ENCODE measurements around the gene SYTL5.

Gene SYTL5

DNA sequence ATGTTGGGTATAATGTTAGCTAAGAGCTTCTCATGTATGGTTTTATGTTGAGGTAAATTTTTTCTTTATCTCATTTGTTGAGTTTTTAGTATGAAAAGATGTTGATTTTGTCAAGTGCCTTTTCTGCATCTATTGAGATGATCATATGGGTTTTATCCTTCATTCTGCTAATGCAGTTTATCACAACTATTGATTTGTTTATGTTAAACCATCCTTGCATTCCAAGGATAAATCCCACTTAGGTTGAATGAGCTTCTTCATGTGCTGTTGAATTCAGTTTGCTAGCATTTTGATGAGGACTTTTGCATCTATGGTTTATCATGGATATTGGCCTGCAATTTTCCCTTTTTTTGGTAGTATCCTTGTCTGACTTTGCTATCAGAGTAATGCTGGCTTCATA, 93.3 kb downstream of the SYTL5 start:
- DNase-seq = no peak

DNA sequence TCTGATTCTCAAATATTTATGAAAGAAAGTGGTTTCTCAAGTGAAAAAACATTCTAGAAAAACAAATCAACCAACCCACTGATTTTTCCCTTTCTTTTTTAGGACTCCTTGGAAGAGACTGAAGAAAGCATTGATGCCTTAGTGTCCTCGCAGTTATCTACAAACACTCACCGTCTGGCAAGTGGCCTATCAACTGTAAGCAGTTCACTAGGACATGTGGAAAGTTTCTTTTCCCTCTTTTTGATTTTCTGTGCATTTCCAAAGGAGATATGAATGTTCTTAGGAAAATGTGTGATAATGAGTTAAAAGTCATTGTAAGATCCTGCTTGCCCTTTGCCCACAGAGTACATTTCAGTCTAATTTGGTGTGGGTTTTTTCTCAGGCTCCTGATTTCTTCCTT, 95.9 kb downstream of the SYTL5 start:
- DNase-seq = no peak

DNA sequence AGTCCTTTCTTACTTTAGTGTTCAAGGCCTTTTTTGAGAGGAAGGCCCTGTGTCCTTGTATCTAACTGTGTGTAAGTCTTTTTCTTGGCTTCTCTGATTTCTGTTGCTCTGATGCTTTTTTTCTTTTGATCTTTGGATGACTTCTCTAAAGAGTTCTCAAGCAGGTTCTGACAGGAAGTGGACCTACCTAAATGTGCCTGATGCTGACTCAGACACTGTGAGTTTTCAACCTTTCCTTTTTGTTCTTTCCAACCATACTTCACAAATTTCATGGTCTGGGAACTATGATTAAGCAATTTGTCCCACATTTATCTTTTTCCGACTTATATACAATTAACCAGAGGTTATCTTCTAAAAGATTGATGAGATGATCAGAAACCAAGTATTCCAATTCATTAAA, 96.5 kb downstream of the SYTL5 start:
- DNase-seq = no peak

DNA sequence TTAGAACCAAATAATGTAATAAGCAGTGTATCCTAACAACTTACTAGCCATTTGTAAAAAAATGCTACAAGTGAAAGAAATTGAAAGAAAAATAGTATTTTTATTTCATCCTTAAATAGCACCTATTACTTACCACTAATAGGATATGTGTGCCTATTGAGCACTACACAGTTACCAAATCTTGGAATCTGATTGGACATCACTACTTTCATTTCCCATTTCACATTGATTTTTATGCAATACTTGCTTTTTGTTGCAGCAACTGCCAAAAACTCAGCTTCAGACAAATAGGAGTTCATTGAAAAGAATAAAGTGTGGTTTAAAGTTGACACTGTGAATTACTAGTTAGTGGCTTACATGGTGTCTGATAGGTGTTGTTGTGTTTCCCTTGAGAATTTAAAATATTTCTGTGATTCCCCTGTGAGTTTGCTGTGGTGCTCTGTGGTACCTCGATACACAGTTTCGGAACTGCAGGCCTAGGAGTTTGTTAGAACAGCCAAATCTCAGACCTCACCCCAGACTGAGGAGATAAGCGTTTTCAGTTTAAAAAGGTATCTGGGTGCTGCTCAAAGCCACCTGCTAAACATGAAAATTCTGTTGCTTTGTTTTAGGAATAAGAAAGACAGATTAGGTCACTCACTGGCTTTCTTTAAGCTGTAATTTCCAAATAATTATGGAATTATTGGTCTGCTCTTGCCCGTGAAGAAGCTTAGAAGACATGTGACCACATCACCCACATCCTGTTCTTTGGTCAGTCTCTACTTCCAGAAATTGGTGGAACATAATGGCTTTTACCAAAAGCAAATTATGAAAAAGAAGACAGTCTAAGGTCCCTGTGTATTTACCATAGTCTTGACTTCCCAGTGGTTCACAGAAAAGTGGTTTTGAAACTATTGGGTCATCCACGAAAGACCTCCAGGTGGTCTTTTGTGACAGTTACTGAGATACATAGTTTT, 97.8 kb downstream of the SYTL5 start:
- DNase-seq = no peak

DNA sequence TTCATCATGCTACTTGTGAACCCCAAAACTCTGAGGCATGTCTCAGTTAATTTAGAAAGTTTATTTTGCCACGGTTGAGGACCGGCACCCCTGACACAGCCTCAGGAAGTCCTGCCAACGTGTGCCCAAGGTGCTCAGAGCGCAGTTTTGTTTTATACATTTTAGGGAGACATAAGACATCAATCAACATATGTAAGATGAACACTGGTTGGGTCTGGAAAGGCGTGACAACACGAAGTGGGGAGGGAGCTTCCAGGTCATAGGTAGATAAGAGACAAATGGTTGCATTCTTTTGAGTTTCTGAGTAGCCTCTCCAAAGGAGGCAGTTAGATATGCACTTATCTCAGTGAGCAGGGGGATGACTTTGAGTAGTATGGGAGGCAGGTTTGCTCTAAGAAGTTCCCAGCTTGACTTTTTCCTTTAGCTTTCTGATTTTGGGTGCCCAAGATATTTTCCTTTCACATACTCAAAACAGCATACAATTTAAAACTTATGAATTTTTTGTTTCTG, 98.9 kb downstream of the SYTL5 start:
- DNase-seq = no peak

DNA sequence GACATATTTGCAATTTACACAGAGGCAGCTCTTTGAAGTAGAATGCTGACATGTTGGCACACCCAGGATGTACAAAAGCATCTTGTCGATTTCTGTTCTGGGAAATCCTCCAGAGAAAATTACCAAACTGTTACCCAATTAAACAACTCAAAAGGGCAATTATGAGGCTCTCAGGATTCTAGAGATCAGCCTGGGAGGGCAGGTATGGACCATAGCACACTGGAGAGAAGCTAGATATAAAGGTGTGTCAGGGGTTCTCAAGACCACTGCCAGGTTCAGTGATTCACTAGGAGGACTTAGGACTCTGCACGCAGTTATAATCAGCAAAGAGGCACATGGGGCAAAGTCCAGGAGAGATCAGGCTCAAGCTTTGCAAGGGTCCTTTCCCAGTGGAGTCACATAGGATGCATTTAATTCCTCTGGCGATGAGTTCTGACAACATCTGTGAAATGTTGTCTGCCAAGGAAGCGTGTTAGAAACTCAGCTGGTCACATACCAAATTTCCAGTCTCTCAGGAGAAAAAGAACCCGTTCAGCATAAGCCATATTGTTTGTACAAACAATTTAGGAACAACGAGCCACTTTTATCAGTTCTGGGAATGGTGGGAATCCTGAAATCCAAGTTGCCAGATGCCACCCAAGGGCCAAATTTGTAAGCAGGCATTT, 100.8 kb downstream of the SYTL5 start:
- no peak for DNase-seq

DNA sequence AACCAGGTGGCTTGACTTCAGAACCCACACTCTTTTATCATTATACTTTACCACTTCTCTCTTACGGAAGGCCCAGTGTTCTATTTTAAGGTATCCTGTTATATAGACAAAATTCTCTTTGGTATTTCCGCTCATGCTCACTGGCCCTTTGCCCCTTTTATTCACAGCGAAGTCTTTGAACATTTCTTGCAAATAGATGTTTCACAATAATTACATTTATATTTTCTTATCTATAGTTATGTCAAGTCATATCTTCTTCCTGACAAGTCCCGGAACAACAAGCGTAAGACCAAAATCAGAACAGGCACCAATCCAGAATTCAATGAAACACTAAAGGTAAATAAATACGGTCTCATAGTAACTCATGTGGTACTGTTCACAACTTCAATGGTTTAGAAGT, 102.0 kb downstream of the SYTL5 start:
- DNase-seq = no peak

DNA sequence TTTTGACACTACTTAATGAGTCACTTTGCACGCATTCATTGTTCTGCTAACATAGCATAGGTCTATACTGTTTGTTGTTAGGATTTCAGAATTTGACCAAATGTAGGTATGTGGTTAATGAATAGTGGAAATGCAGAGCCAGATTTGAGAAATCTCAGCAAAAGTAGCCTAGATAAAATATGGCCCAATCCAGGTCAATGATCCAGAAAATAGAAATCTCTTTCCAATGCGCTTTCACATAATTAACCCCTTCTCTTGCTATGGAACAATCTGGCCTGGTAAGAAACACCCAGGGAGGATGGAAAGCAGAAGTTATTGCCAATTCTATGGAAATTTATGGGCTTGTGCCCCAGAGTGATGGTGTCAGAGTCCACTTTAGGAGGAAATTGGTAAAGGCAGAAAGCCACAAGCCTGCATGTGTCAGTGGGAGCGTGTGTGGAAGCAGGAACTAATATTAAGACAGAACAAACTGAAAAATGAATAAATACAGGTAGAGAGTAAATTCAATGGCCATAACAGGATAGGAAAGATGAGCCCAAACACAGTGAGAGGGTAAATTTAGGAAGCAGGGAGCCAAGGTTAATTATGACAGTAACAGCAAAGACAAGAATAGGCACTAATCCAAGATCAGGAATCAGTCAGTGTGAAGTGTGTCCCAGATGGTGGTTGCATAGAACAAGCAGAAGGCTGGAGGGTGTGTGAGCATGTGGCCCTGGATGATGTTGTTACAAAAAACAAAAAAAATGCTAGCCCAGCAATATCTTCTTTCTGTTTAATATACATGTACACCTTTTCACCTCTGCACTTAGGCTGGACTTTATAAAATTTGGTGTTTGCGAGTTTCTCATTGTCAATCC, 102.9 kb downstream of the SYTL5 start:
- DNase-seq = no peak

DNA sequence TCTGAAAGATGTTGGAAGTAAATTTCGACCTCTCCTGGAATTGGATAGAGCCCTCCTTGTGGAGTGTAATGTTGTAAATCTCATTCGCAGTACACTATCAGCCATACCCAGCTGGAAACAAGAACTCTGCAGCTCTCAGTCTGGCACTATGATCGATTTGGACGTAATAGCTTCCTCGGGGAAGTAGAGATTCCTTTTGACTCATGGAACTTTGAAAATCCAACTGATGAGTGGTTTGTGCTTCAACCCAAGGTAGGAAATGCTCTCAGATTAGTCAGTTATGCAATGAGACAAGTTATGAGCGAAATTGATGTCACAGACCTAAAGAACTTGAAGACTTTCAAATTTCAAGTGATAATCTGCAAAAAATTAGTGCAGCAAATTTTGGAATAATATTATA, 103.9 kb downstream of the SYTL5 start:
- no peak for DNase-seq

DNA sequence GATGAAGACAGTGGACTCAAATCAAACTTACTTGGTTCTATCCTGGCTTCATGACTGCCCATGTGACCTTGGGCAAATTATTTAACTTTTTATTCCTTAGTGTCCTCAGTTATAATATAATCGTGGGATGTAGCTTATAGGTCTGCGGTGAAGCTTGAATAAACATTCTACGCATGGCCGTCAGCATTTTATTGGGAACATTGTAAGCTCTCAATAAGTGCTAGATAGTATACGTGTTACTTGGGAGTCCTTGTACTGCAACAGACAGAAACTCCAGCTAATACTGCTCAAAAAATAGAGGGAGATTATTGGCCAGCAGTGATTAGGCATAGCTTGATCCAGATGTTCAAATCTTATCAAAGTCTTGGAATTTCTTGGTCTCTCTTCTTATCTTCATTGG, 104.8 kb downstream of the SYTL5 start:
- DNase-seq = no peak

DNA sequence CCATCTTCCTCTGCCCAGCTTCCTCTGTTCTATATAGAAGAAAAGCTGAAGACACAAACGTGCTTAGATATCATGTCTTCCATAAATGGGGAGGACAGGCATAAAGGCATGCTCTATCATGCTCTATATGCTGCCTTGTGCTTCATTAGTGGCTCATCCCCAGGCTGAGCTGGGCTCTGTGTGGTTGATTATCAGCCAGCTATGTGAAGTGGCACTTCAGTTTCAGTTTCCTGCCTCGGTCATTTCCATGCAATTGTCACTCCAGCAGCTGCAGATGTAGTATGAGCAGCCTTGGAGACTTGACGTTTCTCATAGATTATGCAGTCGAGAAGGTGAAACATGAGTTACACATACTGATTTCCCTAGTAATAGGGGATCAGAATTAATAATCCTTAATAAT, 106.2 kb downstream of the SYTL5 start:
- no peak for DNase-seq

DNA sequence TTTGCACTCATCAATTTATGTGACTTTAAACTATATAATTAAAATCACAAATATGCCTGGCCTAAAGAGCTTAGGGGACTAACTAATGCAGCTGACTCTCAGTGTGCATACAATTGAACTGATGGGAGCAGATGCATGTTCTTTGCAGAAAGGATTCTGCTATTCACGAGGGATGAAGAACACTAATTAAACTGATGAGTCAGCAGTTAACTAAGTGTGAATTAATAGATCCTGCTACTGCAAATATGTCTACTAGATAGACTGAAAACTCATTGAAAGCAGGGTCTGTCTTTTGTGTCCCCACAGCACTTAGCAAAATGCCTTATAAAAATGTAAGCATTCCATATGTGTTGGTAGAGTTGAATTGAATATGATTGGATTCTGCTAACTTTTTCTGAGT, 110.4 kb downstream of the SYTL5 start:
- no peak for DNase-seq

DNA sequence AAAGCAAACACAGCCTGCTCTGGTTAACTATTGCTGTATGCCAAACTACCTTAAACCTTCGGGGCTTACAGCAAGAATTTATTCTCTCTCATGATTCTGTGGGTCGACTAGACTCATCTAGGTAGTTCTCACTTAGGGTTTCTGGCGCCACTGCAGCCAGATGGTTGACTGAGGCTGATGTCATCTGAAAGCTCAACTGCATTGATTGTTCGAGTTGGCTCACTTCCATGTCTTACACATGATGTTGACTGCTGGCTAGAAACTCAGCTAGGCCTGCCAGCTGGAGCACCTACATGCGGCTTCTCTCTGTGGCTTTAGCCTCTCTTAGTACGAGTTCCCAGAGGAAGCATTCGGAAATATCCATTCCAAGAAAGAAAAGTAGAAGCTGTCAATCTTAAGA, 111.1 kb downstream of the SYTL5 start:
- no peak for DNase-seq

DNA sequence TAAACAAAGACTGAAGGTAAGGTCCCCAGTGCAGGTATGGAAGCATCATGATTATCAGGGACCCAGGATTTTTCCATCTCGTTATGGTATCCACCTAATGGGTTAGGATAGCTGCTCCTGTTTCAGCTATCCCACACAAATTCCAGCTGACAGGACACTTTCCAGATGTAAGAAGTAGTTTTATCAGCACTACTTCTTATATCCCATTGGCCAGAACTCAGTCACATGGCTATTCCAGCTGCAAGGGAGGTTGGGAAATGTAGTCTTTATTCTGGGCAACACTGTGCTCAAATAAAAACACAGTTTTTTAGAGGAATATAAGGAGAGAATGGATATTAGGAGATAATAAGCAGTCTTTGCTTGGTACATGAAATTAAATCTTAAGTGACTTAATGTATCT, 117.6 kb downstream of the SYTL5 start:
- no peak for DNase-seq

DNA sequence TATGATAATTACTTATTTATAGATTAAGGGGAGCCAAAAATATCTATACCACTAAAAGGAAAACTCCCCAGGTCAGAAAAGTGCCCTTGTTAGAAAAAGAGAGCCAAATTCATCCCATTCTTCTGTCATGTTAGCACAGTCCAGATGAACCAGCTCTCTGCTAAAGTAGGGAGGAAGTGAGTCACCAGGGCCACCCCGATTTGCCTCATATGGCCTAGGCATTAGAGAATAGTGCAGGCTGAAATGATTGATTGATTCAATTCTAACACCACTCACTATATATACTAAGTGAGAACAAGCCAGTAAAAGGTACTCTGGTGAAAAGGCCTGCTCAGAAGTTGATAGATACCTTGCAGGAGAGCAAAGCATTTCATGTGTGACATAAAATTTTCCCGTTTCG, 119.8 kb downstream of the SYTL5 start:
- DNase-seq = no peak

DNA sequence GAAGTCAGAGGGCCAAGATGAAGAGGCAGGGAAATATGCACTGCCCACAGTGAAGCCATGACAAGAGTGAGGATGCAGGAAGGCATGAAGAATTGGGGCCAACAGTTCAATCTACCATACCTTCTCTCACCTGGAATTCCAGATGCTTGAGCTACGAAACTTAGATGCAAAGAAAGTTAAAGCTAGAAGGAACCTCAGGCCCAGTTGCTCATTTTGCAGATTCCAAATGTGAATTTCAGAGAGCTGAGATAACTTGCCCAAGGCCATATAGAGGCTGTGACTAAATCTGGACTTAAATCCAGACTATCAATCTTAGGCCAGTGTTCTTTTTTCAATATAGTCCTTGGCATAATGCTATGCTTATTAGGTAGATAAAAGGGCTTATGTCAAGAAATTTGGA, 121.6 kb downstream of the SYTL5 start:
- no peak for DNase-seq

DNA sequence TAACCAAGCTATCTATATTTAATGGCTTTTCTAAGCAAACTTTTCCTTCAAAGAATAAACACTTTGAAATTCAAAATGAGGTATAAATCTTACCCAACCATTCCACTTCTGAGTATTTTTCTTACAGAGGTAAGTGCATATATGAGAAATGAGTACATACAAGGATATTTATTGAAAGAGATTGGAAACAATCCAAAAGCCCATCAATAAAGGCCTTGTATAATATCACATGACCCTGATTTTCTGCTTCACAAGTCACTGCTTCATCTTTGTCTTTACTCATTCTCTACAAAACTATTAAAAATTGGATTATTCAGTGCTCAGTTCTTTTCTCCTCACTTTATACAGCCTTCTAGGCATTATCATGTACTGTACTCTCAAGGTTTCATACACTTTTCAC, 123.0 kb downstream of the SYTL5 start:
- DNase-seq = no peak

DNA sequence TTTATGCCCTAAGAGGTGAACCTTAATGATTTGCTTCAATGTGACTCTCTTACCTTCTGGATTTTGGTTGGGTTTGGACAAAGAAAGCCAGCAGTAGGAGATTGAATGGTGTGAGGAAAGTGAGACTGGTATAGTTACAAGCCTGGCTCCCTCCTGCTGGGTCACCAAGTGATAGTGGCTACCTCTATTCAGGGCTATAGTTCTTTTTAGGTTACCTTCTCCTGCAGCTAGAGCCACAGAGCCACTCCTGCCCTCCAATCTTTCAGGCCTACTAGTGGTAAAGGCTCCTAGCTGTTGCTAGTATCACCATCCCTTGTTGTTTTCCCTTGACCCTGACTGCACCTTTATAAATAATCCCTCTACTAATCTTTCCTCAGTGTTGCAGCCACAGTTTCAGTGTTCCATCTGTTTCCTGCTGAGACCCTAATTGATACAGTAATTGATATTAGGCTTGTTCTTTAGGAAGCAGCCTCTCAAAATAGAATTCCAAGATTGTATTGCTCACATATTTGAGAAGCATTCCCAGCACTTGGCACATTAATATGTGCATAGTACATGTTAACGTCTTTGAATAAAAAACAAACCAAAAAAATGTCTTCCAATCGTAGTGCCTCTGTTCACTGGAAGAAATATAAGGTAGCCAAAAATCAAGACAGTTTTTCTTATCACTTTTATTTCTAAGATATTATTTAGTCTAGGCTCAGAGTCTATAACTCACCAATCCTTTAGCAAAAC, 132.0 kb downstream of the SYTL5 start:
- DNase-seq = no peak

DNA sequence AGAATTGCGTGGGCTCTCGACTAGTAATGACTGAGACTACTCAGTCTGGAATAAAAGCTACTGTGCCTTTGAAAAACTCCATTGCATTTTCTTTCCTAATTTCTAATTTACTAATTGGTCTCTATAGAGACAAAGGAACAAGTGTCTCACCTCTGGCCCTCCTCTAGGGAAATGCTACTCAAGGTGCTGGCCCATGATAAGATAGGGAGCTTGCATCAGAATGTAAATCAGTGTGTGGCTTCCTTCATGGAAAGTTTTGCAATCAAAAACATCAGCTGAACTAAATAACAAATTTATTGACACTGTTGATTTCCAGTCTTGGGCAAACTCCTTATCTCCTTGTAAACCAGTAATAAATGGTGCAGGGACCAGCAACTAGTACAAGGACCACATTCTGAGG, 132.5 kb downstream of the SYTL5 start:
- no peak for DNase-seq

DNA sequence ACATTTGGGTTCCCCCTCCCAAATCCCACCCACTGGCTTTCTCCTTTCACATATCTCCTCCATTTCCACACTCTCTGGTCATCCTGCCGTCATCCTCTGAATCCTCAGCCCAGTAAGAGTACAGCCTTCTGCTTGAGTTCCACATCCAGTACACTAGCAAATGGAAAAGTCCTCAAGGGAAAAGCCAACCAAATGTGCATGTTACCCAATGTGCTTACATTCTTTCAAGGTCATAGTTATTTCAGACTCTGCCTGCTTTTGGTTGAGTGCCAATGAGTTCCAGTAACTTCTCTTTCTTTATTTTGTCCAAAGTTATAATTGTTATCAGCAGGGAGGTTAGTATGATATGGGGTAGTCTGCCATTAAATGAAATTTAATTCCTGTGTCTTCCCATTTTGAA, 136.3 kb downstream of the SYTL5 start:
- DNase-seq = peak; percentile 1

DNA sequence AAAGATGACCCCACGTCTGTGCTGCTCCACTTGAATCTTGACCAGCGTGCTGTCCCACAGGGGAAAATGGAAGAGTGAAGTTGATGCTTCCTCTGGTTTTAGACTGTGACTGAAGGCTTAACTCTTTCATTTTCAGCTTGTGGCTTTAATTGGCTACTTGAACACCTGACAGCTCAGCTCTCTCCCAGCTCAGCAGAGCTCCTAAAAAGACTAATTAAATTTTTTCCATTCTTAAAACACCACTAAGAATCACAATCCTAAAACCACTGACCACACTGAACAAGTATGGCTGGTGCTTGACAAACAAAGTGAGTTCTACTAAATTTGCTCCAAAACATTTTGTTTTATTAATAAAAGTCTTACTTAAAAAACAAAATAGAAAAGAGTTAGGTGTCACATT, 142.7 kb downstream of the SYTL5 start:
- DNase-seq = no peak

DNA sequence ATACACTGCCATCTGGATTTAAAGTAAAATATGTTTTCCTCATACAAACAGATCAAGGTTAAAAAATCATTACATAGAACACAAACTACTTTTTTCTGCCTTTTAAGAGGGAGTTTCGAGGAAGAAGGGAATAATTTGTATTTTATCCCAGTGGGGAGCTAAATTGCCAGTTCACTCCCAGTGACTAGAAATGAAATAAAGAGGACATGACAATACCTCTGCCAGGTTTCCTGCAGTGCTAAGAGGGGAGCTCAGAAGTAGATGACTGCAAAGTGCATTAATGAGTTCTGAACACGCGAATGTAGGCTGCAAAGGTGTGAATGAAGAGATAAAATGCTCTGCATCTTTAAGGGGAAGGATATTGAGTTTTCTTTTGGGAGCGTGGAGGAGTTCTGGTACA, 144.6 kb downstream of the SYTL5 start:
- DNase-seq = no peak

DNA sequence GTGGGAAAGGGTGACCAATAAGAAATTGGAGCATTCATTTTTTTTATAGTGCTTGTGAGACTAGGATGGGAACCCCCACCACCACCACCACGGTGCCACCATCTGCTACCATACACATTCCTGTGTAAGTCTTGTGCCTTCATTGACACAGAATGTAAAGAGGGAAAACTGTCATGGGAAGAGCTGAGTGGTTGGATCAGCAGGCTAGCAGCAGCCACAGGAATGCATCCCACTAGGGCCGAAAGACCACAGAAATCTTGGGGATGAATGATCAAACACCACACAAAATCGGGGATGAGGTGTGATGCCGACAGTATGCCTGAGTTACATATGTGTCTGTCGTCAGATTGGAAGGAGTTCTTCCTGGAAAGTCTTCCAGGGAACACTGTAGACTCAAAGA, 145.1 kb downstream of the SYTL5 start:
- DNase-seq = no peak
